KMS-11 (cell line): ENCODE data around the gene GATC.

Experiments
- H2AFZ ChIP-seq: fragments of 200-600 bp; sonication (generic); 2 replicates; pipeline ENCODE4 v1.6.1; 2016; ENCODE audit warnings: antibody characterized with exemption, mixed run types, low read depth
- H3K27ac ChIP-seq: fragments of 200-600 bp; sonication (generic); 2 replicates; pipeline ENCODE4 v1.6.1; 2016; ENCODE audit warnings: mild to moderate bottlenecking, mixed run types
- H3K27me3 ChIP-seq: fragments of 200-600 bp; sonication (generic); 2 replicates; pipeline ENCODE4 v1.6.1; 2017; ENCODE audit warnings: mild to moderate bottlenecking, low read depth, mixed run types, moderate library complexity; ENCODE audit not compliant: insufficient read depth
- H3K36me3 ChIP-seq: fragments of 200-600 bp; sonication (generic); 2 replicates; pipeline ENCODE4 v1.6.1; 2017; ENCODE audit warnings: mild to moderate bottlenecking, mixed run types; ENCODE audit not compliant: insufficient read depth
- H3K4me1 ChIP-seq: fragments of 200-600 bp; sonication (generic); 2 replicates; pipeline ENCODE4 v1.6.1; 2016; ENCODE audit warnings: mild to moderate bottlenecking, low read depth, mixed run types; ENCODE audit not compliant: poor library complexity, severe bottlenecking
- H3K4me2 ChIP-seq: fragments of 200-600 bp; sonication (generic); 2 replicates; pipeline ENCODE4 v1.7.0; 2016; ENCODE audit warnings: mild to moderate bottlenecking, mixed run types
- H3K4me3 ChIP-seq: fragments of 200-600 bp; sonication (generic); IDR thresholded peaks from 2 replicates; pipeline ENCODE4 v1.6.1; 2017; ENCODE audit warnings: low read depth, low read length, mixed read lengths; ENCODE audit not compliant: insufficient read depth
- H3K79me2 ChIP-seq: fragments of 200-600 bp; sonication (generic); 2 replicates; pipeline ENCODE4 v1.6.1; 2016; ENCODE audit warnings: low read depth, mixed run types; ENCODE audit not compliant: insufficient read depth
- H3K9ac ChIP-seq: fragments of 200-600 bp; sonication (generic); 2 replicates; pipeline ENCODE4 v1.6.1; 2016; ENCODE audit warnings: mild to moderate bottlenecking, mixed run types
- H4K20me1 ChIP-seq: fragments of 200-600 bp; sonication (generic); 2 replicates; pipeline ENCODE4 v1.6.1; 2016; ENCODE audit warnings: mild to moderate bottlenecking, mixed run types; ENCODE audit not compliant: insufficient read depth
- TF ChIP-seq, protein P1 (sequence below): fragments of 200-600 bp; sonication (generic); conservative IDR thresholded peaks from 2 replicates; pipeline ENCODE4 v1.6.1; 2017; ENCODE audit warnings: low read depth, mild to moderate bottlenecking, antibody characterized with exemption, low read length, moderate library complexity, mixed read lengths

The GATC gene

DNA sequence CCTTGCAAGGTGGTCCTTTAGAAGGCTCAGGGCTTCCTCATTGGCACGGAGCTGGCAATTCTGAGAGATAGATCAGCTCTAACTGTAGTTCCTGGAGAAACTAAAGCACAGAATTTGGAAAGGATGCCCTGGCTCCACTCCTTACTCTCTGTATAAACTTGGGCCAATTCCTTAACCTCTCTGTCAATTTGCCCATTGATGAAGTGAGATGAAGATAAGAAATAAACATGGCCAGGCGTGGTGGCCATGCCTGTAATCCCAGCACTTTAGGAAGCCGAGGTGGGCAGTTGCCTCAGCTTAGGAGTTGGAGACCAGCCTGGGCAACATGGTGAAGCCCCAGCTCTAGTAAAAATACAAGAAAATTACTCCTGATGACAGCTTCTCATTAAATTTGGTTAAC is 42.4 kb upstream of the GATC start:
- Histone ChIP-seq H3K27ac (no peak overlapping the region), H3K4me2 (no peak overlapping the region), H2AFZ (no peak overlapping the region), H3K9ac (no peak overlapping the region), H3K27me3 (no peaks in the 10 kb centered on the region), H3K79me2 (no peaks in the 10 kb centered on the region), H4K20me1 (no peaks in the 10 kb centered on the region), H3K4me3 (no peak overlapping the region), H3K36me3 (no peaks in the 10 kb centered on the region), H3K4me1 (no peaks in the 10 kb centered on the region)
- TF ChIP-seq, protein P1, sequence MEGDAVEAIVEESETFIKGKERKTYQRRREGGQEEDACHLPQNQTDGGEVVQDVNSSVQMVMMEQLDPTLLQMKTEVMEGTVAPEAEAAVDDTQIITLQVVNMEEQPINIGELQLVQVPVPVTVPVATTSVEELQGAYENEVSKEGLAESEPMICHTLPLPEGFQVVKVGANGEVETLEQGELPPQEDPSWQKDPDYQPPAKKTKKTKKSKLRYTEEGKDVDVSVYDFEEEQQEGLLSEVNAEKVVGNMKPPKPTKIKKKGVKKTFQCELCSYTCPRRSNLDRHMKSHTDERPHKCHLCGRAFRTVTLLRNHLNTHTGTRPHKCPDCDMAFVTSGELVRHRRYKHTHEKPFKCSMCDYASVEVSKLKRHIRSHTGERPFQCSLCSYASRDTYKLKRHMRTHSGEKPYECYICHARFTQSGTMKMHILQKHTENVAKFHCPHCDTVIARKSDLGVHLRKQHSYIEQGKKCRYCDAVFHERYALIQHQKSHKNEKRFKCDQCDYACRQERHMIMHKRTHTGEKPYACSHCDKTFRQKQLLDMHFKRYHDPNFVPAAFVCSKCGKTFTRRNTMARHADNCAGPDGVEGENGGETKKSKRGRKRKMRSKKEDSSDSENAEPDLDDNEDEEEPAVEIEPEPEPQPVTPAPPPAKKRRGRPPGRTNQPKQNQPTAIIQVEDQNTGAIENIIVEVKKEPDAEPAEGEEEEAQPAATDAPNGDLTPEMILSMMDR, result no peak

DNA sequence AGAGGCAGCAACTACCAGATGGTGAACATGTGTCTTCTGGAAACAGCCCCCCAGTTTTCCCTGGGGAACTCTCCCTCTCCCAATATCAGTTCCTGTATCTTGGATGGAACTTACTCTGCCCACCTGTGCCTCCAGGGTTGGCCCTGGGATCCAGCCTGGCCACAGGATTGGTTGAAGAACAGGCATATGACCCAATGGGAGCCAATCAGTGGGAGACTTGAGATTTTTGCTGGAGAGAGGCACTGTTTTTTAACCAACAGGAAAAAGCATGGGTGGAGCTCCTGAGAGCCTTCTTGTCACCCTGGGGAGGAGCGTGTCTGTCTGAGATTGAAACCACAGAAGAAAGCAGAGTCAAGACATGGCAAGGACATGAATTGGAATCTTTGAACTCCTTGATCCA is 42.0 kb upstream of the GATC start:
- Histone ChIP-seq H3K4me1 (no peaks in the 10 kb centered on the region), H2AFZ (no peak overlapping the region), H3K27me3 (no peaks in the 10 kb centered on the region), H3K27ac (no peak overlapping the region), H3K9ac (no peak overlapping the region), H3K79me2 (no peaks in the 10 kb centered on the region), H4K20me1 (no peaks in the 10 kb centered on the region), H3K36me3 (no peaks in the 10 kb centered on the region), H3K4me2 (no peak overlapping the region), H3K4me3 (no peak overlapping the region)
- TF ChIP-seq, protein P1, result no peak

DNA sequence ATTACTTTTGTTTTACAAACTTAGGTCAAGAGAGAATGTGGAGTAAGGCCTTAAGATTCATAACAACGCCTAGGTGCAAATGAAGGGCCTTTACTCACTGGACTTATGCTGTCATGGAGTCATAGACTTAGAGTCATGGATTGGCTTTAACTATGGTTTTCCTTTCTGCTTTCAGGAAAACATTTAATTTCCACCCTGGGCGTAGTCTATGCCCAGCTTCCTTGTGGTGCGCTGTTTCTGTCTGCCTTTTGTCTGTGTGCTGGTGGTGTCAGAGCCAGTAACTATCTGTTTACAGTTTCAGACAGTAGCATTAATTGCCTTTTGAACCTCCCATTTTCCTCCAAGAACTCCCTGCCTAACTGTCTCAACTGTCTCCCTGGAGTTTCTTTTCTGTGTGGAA is 40.2 kb upstream of the GATC start:
- H4K20me1 ChIP-seq, result no peaks in the 10 kb centered on the region
- H3K4me3 ChIP-seq, result no peak overlapping the region
- TF ChIP-seq, protein P1, result no peak
- H3K4me1 ChIP-seq, result no peaks in the 10 kb centered on the region
- no peak overlapping the region for H3K27ac ChIP-seq
- H3K79me2 ChIP-seq, result no peaks in the 10 kb centered on the region
- H3K27me3 ChIP-seq, result no peaks in the 10 kb centered on the region
- H3K4me2 ChIP-seq, result no peak overlapping the region
- H3K36me3 ChIP-seq, result no peaks in the 10 kb centered on the region
- no peak overlapping the region for H2AFZ ChIP-seq
- no peak overlapping the region for H3K9ac ChIP-seq

DNA sequence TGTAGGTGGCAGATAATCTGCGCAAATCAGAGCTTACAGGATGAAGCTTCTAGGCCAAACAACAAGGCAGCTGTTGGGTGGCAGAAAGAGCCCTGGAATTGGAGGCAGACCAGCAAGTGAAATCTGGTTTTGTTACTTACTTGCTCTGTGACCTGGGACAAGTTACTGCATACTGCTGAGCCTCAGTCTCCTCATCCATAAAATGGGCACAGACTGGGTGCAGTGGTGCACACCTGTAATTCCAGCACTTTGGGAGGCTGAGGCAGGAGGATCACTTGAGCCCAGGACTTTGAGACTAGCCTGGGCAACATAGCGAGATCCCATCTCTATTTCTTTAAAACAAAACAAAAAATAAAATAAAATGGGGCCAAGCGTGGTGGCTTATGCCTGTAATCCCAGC is 39.7 kb upstream of the GATC start:
- no peak overlapping the region for H3K4me3 ChIP-seq
- no peak overlapping the region for H3K9ac ChIP-seq
- H3K27ac ChIP-seq, result no peak overlapping the region
- H3K27me3 ChIP-seq, result no peaks in the 10 kb centered on the region
- H3K4me1 ChIP-seq, result no peaks in the 10 kb centered on the region
- H4K20me1 ChIP-seq, result no peaks in the 10 kb centered on the region
- no peaks in the 10 kb centered on the region for H3K79me2 ChIP-seq
- TF ChIP-seq, protein P1, result no peak
- no peak overlapping the region for H3K4me2 ChIP-seq
- H3K36me3 ChIP-seq, result no peaks in the 10 kb centered on the region
- no peak overlapping the region for H2AFZ ChIP-seq

DNA sequence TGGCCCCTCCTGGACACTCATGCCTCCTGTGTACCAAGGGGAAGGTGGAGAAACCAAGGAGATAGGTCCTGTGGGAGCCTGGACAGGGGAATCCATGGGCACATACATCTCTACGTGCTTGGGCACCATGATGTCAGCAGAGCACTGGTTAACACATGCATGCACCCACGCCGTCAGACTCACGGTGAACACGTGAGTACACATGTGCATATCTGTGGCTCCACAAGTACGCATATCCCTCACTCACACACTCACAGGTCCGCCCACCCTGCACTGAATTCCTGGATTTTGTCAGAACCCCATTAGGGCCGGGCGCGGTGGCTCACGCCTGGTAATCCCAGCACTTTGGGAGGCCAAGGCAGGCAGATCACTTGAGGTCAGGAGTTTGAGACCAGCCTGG is 37.5 kb upstream of the GATC start:
- Histone ChIP-seq H3K4me3 (no peak overlapping the region), H2AFZ (no peak overlapping the region), H3K79me2 (no peaks in the 10 kb centered on the region), H3K36me3 (no peaks in the 10 kb centered on the region), H4K20me1 (no peaks in the 10 kb centered on the region), H3K27ac (no peak overlapping the region), H3K9ac (no peak overlapping the region), H3K4me2 (no peak overlapping the region), H3K27me3 (no peaks in the 10 kb centered on the region), H3K4me1 (no peaks in the 10 kb centered on the region)
- TF ChIP-seq, protein P1, result no peak
